ENCODE data around the gene YARS2.
"Not testable (repeated sequence)": the region's sequence is repeated elsewhere in the genome, so short reads cannot be mapped to it uniquely, and the experiment has no call there.

Gene YARS2

DNA sequence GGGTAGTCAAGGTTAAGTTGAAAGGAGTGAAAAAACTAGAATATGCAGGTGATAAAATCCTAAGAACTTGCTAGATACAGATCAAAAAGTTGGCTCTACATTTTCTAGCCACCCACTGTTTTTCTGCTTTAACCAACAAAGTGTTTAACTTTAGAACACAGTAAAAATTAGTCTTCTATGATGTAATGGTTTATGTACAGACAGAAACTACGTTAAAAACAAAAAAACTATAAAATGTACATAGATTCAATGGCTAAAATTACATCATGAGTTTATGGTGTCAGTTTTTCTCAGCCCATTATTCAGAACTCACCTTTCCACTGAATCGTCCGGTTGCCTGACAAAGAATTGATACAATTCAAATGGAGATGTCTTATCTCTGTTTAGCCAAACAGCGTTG is 2.1 kb downstream of the YARS2 start:
- no peak for DNase-seq (ENCODE audit: low read depth, low spot score)

DNA sequence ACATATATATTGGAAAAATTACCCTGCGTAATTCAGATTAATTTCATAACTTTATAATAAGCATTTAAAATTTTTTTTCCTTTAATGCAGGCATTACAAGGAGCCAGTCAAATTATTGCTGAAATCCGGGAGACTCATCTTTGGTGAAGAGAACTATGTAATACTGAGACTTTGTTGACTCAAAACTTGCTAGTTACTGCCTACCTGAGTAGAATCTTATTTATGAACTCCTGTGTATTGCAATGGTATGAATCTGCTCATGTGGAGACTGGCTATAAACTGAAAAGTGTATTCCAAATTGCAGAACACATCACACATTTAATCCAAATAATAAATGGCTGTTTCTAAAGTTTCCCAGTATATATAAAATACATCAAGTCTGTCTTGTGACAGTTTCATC is 12.4 kb downstream of the YARS2 start:
- no peak for DNase-seq (ENCODE audit: low read depth, low spot score)

DNA sequence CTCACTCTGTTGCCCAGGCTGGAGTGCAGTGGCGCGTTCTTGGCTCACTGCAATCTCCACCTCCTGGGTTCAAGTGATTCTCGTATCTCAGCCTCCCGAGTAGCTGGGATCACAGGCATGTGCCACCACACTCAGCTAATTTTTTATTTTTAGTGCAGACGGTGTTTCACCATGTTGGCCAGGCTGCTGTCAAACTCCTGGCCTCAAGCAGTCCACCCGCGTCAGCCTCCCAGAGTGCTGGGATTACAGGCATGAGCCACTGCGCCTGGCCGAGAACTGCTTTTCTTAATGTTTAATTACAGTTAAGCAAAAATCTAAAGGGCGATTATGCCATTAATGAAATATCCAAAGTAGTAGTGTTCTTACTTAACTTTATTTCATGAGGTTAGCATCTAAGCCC is 13.6 kb downstream of the YARS2 start:
- no peak for DNase-seq (ENCODE audit: low read depth, low spot score)

DNA sequence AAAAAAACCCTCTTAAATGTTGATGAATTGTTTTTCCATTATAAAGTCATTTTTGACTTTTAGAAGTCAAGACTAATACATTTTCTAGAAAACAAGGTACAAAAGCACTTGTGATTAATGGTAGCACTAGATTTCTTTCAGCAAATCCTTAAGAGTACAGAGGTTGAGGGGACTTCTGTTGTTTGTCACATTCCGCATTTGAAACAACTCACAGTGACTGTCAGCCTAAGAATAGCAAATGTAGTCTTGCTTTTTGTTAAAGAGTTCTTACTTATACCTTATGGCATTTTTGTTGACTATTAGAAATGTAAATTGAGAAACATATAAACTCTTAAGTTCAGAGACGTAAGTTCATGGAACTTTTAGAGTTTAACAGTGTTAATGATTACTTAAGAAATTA is 16.4 kb downstream of the YARS2 start:
- DNase-seq (ENCODE audit: low read depth, low spot score): no peak

DNA sequence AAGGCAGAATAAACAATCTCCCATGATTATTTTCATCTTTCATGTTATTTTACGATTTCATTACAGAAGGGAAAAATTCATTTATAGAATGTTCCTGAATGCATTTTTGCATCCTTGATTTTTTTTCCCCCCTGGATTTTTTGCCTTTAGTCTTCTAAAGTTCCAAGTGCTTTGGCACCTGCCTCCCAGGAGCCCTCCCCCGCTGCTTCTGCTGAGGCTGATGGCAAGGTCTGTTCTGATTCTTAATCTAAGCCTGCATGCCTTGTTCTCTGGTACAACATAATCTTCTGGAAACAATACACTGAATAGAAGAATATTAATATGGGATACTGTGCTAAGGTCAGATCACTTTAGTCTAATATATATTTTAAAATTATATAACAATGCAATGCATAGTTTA is 18.0 kb downstream of the YARS2 start:
- no peak for DNase-seq (ENCODE audit: low read depth, low spot score)

DNA sequence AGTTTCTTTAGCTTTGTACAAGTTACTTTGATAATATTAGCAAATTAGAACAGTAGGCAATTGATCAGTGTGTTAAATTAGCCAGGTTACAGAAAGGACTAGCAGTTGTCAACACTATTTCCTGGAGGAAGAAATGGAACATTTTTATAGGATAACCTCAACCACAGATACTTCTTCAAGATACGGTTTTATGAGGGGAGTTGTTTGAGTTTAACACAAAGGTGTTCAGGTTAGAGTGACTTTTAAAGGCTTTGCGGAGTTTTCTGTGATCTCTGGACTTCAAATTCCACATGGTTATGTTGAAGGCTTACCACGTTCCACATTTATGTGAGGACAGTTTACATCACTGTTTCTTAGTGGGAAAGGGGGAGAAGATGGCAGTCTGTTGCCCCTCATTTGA is 19.3 kb downstream of the YARS2 start:
- DNase-seq (ENCODE audit: low read depth, low spot score): no peak

DNA sequence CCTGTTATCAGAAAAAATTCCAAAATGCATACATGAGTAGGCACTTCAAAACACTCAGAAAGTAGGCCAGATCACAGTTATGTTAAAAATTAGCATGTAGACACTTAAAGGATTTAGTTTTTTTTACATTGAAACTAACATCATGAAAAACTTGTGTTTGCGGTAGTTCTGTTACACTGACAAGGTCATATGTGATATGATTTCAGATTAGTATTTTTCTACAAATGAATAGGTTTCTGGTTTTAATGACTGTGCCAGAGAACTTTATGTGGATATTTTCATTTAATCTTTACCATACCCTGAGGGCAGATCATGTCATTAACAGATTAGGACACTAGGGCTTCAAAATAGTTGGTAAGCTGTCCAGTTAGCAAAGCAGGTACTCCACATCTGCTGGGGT is 20.7 kb downstream of the YARS2 start:
- no peak for DNase-seq (ENCODE audit: low read depth, low spot score)

DNA sequence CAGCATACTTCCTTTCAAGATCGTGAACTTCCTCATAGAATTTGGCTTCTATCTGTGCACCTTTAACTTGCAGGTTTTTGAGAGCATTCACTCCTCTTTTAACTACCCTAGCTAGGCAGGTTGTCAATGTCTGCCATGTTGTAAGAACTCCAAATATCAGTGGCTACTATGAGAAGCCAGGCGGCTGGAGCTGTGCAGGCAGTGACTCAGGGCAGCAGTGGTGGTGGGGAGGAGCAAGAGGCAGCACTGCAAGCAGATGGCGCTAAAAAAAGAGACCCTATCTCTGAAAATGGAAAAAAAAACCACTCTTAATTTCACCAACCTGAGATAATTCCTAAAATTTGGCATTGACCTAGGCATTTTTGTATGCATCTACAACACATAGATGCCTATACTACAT is 28.5 kb downstream of the YARS2 start:
- no peak for DNase-seq (ENCODE audit: low read depth, low spot score)

DNA sequence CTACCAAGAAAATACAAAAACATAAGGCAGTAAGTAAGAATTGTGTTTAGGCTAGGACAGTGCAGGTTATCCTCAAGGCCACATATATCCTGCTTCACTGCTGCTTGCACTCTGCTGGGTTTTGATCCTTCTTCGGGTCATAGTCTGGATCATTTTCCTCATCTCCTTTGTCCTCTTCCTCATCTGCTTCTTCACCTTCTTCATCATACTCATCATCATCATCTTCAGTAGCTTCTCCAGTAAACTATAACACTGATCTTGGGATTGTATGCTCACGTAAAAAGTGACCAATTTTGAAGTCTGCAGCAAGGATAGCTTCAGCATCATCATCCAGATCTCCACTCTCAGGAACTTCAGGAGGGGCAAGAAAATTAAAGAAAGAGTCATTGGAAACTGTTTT is 29.4 kb downstream of the YARS2 start:
- no peak for DNase-seq (ENCODE audit: low read depth, low spot score)

DNA sequence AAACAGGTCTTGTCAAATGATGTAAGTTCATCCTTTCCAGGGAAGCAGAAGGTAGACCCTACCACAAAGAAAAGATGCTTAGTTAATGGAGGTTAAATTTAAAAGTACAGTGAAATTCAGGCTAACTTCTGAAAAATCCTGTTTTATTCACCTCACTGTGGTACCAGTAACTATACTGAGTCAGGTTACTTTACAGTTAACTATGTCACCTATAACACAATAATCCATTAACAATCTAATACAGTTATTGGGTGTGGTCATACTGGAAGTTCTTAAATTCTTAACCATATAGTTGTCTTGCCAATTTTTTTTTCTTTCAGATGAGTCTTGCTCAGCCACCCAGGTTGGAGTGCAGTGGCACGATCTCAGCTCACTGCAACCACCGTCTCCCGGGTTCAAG is 30.4 kb downstream of the YARS2 start:
- not testable (repeated sequence) for DNase-seq (ENCODE audit: low read depth, low spot score)

DNA sequence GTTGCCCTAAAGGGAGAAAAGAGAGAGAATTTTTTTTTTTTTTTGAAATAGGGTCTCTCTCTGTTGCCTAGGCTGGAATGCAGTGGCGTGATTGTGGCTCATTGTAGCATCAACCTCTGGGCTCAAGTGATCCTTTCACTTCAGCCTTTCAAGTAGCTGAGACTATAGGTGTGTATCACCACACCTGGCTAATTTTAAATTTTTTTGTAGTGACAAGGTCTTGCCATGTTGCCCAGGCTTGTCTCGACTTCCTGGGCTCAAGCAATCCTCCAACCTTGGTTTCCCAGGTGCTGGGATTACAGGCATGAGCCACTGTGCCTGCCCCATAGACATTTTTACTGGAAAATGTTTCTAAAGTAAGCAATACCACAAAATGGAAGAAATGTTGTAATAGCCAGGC is 36.8 kb downstream of the YARS2 start:
- DNase-seq (ENCODE audit: low read depth, low spot score): no peak

DNA sequence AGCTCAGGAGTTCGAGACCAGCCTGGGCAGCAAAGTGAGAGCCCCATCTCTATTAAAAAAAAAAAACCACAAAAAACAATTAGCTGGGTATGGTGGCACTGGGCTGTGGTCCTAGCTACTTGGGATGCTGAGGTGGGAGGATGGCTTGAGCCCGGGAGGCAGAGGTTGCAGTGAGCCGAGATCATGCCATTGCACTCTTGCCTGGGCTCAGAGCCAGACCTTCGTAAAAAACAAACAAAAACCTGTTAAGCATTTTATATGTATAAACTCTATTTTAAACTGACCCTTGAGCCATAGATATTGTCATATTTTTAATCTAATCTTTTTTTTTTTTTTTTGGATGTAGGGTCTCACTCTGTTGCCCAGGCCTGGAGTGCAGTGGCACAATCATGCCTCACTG is 40.9 kb downstream of the YARS2 start:
- DNase-seq (ENCODE audit: low read depth, low spot score): no peak

DNA sequence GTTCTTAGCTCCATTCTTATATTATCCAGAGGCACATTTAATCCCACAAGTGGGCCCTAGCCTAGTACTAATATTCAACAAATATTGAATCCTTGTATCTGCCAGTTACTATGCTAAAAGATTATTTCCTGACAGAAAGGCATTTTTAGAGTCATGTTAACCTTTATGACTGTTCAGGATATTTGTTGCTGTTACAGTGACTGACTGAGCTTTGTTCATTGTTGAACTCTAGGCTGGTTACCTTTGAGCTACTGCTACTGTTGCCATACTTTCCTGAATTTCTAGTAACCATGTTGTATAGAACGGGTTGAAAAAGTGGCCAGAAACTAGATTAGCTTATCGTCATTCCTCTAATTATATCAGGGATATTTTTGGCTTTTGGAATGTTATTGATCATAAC is 46.8 kb downstream of the YARS2 start:
- no peak for DNase-seq (ENCODE audit: low read depth, low spot score)

DNA sequence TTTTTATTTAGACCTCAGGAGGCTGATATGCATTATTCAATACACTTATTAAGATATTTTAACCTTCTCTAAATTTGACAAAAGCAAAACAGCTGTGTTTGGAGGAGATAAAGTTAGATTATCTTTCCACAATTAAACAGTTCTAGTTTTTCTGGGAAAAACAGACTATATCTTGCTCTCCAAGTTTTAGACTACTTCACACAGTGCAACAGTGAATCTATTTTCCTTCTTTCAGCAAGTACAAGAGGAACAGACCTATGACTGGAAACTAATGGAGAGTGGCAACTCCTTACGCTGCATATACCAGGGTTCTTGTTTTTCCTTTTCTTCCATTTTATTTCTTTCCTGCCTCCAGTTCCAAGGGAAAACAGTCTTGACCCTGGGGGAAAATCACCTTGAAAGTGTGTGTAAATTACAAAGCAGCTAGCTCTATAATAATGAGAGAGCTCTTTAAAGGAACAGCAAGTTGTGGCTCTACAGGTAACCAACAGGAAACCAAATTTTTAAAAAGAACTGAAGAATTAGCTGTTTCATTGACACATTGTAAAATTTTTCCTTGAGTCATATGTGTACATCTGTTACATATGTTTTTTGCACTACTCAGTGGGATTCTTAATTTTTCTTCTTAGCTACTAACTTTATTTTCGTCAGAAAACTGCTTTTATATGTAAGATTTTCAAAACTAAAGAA is 49.2 kb downstream of the YARS2 start:
- no peak for DNase-seq (ENCODE audit: low read depth, low spot score)

DNA sequence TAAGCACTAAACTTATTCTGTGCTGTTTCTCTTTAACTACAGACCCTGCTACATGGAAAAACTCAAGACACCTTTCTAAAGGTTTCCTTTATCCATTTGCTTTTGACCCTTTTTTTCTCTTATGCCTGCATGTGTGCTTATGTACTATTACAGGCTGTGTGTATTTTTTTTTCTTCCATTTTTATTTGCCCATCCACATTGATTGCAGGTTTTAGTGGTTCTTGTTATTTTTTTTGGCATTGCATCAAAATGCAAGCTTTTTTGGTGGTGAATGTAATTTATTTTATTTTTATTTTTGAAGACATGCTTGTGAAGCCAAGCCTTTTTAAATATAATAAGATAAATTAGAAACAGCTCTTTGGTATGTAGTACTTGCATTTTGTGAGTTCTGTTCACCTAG is 49.9 kb downstream of the YARS2 start:
- no peak for DNase-seq (ENCODE audit: low read depth, low spot score)

DNA sequence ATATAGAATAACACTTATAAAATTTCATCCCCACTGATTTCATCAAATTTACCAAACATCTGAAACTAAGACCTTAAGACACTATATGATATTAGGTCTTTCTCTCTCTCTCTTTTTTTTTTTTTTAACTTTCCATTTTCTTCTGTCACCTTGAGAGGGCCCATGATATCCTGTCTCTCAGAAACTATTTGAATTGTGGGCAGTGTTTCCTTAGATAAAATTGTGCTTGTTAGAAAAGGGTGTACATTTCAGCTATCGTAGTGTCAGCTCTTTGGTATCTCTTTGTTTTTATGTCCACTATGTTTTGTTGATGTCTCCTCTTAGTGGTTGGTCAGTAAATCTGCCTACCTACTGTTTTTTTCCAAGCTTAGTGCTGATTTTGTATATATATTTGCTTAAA is 52.8 kb downstream of the YARS2 start:
- no peak for DNase-seq (ENCODE audit: low read depth, low spot score)

DNA sequence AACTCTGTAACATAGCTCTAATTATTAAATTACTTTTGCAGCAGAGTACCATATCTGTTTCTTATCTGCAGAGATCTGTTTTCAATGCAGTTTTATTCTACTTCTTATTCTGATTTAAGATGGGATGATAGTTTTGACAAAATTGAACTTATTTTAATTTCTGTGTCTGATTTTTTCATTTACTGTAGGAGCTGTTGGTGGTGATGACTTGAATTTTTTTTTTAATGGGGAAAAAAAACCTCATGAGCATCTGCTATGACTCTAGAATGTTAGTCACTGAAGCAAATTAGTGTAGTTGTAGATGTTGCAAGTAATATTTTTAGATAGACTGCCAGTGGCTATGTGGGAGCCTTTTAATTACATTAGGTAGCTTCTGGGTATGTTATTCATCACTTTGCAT is 53.2 kb downstream of the YARS2 start:
- DNase-seq (ENCODE audit: low read depth, low spot score): no peak

DNA sequence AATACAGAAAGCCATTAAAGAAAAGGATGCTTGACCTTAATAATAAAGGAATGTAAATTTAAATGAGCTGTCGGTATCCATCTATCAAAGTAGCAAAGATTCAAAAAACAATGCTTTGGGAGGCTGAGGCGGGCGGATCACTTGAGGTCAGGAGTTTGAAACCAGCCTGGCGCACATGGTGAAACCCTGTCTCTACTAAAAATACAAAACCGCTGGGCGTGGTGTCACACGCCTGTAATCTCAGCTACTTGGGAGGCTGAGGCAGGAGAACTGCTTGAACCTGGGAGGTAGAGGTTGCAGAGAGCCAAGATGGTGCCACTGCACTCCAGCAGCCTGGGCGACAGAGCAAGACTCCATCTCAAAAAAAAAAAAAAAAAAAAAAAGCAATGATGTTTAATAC is 56.3 kb downstream of the YARS2 start:
- DNase-seq (ENCODE audit: low read depth, low spot score): not testable (repeated sequence)

DNA sequence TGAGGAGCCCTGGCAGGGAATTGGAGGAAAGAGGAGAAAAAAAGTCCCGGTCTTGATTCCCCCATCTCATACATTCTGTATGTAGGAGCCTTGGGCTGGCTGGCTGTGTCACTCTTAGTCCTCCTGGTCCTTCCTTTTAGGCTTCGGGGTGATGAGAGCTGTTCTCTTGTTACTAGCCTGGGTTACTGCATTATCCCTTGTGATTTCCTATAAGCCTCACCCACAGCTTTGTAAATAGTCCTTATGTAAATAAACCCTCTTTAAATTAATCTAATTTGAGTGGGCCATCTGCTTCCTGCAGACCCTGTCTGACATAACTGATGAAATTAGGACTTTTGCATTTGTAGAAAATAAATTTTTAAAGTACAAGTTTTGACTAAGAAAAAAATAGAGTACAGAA is 57.4 kb downstream of the YARS2 start:
- no peak for DNase-seq (ENCODE audit: low read depth, low spot score)

DNA sequence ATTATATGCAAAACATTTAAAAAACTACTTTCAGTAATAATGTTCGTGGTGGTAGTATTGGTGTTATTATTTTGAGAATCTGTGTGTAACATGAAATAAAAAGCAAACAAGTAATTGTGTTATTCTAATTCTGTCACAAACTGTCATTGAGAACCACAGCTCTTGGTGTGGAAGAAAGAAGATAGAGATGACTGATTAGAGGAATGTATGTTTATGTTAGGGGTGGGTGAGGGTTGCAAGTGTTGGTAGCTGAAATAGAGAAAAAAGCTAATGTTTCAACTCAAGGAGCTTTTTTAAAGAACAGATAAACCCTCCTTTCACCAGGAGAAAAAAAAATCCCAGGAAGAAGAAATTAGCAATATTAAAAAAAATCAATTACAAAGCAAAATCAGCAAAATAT is 58.3 kb downstream of the YARS2 start:
- no peak for DNase-seq (ENCODE audit: low read depth, low spot score)

Data from activated CD4-positive, CD25-positive, alpha-beta regulatory T cell treated with anti-CD3 and anti-CD28 coated beads, Interleukin-2, amount 50 U/mL, for 16 hours (primary cell).